Panc1 (cell line): ENCODE data around the gene TMEM164.

Source experiments
- POLR2AphosphoS5 ChIP-seq: IDR thresholded peaks from 2 replicates; pipeline ENCODE4 v1.6.1; 2012; ENCODE audit warnings: mild to moderate bottlenecking, low read depth, low read length, moderate library complexity
- TCF7L2 ChIP-seq: IDR thresholded peaks from 2 replicates; pipeline ENCODE4 v1.6.1; 2011; ENCODE audit warnings: mild to moderate bottlenecking, low read depth, low read length, inconsistent platforms
- TF ChIP-seq, protein P1 (sequence below): fragments of 450-650 bp; IDR thresholded peaks from 2 replicates; pipeline ENCODE4 v1.5.1; 2017; ENCODE audit warnings: mild to moderate bottlenecking
- TF ChIP-seq, protein P2 (sequence below), 2 experiments: IDR thresholded peaks; 2 replicates each; pipeline ENCODE4 v1.6.1; 2011 to 2012; ENCODE audit warnings: low read depth in 2 of 2, control low read depth in 1 of 2, low read length in 1 of 2, mild to moderate bottlenecking in 1 of 2, moderate library complexity in 1 of 2; ENCODE audit not compliant: insufficient read depth in 1 of 2

- TF ChIP-seq, protein P1, sequence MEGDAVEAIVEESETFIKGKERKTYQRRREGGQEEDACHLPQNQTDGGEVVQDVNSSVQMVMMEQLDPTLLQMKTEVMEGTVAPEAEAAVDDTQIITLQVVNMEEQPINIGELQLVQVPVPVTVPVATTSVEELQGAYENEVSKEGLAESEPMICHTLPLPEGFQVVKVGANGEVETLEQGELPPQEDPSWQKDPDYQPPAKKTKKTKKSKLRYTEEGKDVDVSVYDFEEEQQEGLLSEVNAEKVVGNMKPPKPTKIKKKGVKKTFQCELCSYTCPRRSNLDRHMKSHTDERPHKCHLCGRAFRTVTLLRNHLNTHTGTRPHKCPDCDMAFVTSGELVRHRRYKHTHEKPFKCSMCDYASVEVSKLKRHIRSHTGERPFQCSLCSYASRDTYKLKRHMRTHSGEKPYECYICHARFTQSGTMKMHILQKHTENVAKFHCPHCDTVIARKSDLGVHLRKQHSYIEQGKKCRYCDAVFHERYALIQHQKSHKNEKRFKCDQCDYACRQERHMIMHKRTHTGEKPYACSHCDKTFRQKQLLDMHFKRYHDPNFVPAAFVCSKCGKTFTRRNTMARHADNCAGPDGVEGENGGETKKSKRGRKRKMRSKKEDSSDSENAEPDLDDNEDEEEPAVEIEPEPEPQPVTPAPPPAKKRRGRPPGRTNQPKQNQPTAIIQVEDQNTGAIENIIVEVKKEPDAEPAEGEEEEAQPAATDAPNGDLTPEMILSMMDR = no peak
- TF ChIP-seq, protein P2, sequence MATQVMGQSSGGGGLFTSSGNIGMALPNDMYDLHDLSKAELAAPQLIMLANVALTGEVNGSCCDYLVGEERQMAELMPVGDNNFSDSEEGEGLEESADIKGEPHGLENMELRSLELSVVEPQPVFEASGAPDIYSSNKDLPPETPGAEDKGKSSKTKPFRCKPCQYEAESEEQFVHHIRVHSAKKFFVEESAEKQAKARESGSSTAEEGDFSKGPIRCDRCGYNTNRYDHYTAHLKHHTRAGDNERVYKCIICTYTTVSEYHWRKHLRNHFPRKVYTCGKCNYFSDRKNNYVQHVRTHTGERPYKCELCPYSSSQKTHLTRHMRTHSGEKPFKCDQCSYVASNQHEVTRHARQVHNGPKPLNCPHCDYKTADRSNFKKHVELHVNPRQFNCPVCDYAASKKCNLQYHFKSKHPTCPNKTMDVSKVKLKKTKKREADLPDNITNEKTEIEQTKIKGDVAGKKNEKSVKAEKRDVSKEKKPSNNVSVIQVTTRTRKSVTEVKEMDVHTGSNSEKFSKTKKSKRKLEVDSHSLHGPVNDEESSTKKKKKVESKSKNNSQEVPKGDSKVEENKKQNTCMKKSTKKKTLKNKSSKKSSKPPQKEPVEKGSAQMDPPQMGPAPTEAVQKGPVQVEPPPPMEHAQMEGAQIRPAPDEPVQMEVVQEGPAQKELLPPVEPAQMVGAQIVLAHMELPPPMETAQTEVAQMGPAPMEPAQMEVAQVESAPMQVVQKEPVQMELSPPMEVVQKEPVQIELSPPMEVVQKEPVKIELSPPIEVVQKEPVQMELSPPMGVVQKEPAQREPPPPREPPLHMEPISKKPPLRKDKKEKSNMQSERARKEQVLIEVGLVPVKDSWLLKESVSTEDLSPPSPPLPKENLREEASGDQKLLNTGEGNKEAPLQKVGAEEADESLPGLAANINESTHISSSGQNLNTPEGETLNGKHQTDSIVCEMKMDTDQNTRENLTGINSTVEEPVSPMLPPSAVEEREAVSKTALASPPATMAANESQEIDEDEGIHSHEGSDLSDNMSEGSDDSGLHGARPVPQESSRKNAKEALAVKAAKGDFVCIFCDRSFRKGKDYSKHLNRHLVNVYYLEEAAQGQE (IDR thresholded peaks at IDR 0.05; ENCODE audit: insufficient read depth in 1 of 2, low read depth in 2 of 2, low read length in 1 of 2) = no peak
- TF ChIP-seq POLR2AphosphoS5 (no peak), TCF7L2 (no peak)
Observed at GRCh38 chrX:110172215-110172614, 169.3 kb downstream of the TMEM164 start.
